Panc1 (cell line): ENCODE measurements around the gene LOC101059915.

Experiments
- ATAC-seq: fragments of 200-7000 bp; cut with Tn5 transposase; 2 replicates; pipeline ENCODE4 v1.9.1; 2020; ENCODE audit warnings: mild to moderate bottlenecking, moderate library complexity
- BruUV-seq: library from RNA; stranded (reverse); fragments of 400-500 nt; replicated peaks from 2 replicates; lab custom pipeline; 2021; lab: Mats Ljungman, UMichigan
- CTCF ChIA-PET: fragments of 300-600 bp; sonication (Branson Sonifier 250); formaldehyde crosslinking; loops from one replicate; lab custom pipeline; 2022; ENCODE audit warnings: antibody characterized with exemption; lab: Charles Lee
- POLR2A ChIA-PET: fragments of 300-600 bp; sonication (Branson Sonifier 250); formaldehyde crosslinking; loops from one replicate; lab custom pipeline; 2022; ENCODE audit warnings: antibody characterized with exemption; lab: Charles Lee
- DNase-seq: peaks from one replicate; pipeline ENCODE4 v3.0.0-alpha.2; 2010; ENCODE audit warnings: low read depth, low spot score
- H3K27ac ChIP-seq: 2 replicates; pipeline ENCODE4 v1.5.1; 2011; ENCODE audit warnings: mild to moderate bottlenecking, low read length, inconsistent platforms
- H3K27me3 ChIP-seq: fragments of 200-500 bp; sonication (Bioruptor generic); 2 replicates; pipeline ENCODE4 v1.6.0; 2014; ENCODE audit warnings: low read length, inconsistent platforms; ENCODE audit not compliant: control insufficient read depth, insufficient read depth
- H3K36me3 ChIP-seq: fragments of 200-500 bp; sonication (Bioruptor generic); 2 replicates; pipeline ENCODE4 v1.5.1; 2014; ENCODE audit warnings: inconsistent platforms, mild to moderate bottlenecking, low read length, moderate library complexity; ENCODE audit not compliant: control insufficient read depth, insufficient read depth
- H3K4me1 ChIP-seq: 2 replicates; pipeline ENCODE4 v1.5.1; 2011; ENCODE audit warnings: inconsistent platforms, mild to moderate bottlenecking, low read length, moderate library complexity; ENCODE audit not compliant: control insufficient read depth, insufficient read depth
- H3K4me3 ChIP-seq, 2 experiments: 2 replicates each; pipeline ENCODE4 v1.5.1; 2011 to 2012; ENCODE audit warnings: low read depth in 2 of 2, low read length in 2 of 2, mild to moderate bottlenecking in 2 of 2, inconsistent platforms in 1 of 2, moderate library complexity in 1 of 2
- H3K9me3 ChIP-seq: fragments of 200-500 bp; sonication (Bioruptor generic); 2 replicates; pipeline ENCODE4 v1.5.1; 2014; ENCODE audit warnings: low read depth, mild to moderate bottlenecking, inconsistent platforms, low read length, moderate library complexity; ENCODE audit not compliant: control insufficient read depth, insufficient read depth
- CTCF ChIP-seq: fragments of 450-650 bp; IDR thresholded peaks from 2 replicates; pipeline ENCODE4 v1.5.1; 2017; ENCODE audit warnings: mild to moderate bottlenecking
- POLR2AphosphoS5 ChIP-seq: IDR thresholded peaks from 2 replicates; pipeline ENCODE4 v1.6.1; 2012; ENCODE audit warnings: mild to moderate bottlenecking, low read depth, low read length, moderate library complexity
- SIN3A ChIP-seq: IDR thresholded peaks from 2 replicates; pipeline ENCODE4 v1.6.1; 2012; ENCODE audit warnings: low read depth, mild to moderate bottlenecking, low read length, moderate library complexity, borderline replicate concordance; ENCODE audit not compliant: insufficient read depth
- TCF7L2 ChIP-seq: IDR thresholded peaks from 2 replicates; pipeline ENCODE4 v1.6.1; 2011; ENCODE audit warnings: mild to moderate bottlenecking, low read depth, low read length, inconsistent platforms
- in situ Hi-C: cut with HindIII; loops from 2 replicates; pipeline ENCODE4 v1.10.0; 2016; ENCODE audit warnings: low sequenced_read_pairs, low pct_unique_long_range_greater_than_20kb
- intact Hi-C: fragments of 100-400 bp; cut with micrococcal nuclease; formaldehyde crosslinking; loops from one replicate; pipeline ENCODE4 v1.10.0; 2022; ENCODE audit not compliant: unreplicated experiment
- TF ChIP-seq, protein P1 (sequence below), 2 experiments: IDR thresholded peaks; 2 replicates each; pipeline ENCODE4 v1.6.1; 2011 to 2012; ENCODE audit warnings: low read depth in 2 of 2, control low read depth in 1 of 2, low read length in 1 of 2, mild to moderate bottlenecking in 1 of 2, moderate library complexity in 1 of 2; ENCODE audit not compliant: insufficient read depth in 1 of 2

The LOC101059915 gene

GRCh38 chrX:71668248-71668595, 876 bp downstream of the LOC101059915 start:
- CTCF ChIA-PET = no interaction called here

DNA sequence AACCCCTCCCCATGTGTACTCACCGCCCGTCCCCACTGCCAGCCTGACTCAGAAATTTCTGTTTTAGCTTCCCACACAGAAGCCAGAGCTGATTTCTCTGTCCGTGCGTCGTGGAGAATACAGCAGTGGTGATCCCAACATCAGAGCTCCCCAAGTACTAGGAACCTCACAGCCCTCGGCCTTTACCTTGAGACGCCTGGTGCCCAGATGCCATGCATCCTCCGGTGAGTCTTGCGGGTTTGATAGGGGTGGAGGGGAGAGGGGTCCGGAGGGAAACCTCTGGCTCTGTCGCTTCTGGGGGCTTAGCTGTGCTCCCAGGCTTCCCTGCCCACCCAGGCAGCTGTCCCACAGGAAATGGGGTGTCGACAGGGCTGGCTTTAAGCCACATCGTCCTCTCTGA, 2.1 kb downstream of the LOC101059915 start:
- POLR2A ChIA-PET = no interaction called here
- in situ Hi-C loops = no loop called here
- no peaks in the 10 kb centered on the region for H3K36me3 ChIP-seq
- ATAC-seq (no peak), DNase-seq (no peak)
- CTCF ChIA-PET = no interaction called here
- no peak overlapping the region for H3K4me3 ChIP-seq
- intact Hi-C loops = no loop called here
- no peak overlapping the region for H3K27ac ChIP-seq
- TF ChIP-seq, protein P1, sequence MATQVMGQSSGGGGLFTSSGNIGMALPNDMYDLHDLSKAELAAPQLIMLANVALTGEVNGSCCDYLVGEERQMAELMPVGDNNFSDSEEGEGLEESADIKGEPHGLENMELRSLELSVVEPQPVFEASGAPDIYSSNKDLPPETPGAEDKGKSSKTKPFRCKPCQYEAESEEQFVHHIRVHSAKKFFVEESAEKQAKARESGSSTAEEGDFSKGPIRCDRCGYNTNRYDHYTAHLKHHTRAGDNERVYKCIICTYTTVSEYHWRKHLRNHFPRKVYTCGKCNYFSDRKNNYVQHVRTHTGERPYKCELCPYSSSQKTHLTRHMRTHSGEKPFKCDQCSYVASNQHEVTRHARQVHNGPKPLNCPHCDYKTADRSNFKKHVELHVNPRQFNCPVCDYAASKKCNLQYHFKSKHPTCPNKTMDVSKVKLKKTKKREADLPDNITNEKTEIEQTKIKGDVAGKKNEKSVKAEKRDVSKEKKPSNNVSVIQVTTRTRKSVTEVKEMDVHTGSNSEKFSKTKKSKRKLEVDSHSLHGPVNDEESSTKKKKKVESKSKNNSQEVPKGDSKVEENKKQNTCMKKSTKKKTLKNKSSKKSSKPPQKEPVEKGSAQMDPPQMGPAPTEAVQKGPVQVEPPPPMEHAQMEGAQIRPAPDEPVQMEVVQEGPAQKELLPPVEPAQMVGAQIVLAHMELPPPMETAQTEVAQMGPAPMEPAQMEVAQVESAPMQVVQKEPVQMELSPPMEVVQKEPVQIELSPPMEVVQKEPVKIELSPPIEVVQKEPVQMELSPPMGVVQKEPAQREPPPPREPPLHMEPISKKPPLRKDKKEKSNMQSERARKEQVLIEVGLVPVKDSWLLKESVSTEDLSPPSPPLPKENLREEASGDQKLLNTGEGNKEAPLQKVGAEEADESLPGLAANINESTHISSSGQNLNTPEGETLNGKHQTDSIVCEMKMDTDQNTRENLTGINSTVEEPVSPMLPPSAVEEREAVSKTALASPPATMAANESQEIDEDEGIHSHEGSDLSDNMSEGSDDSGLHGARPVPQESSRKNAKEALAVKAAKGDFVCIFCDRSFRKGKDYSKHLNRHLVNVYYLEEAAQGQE (IDR thresholded peaks at IDR 0.05; ENCODE audit: insufficient read depth in 1 of 2, low read depth in 2 of 2, low read length in 1 of 2) = no peak
- TF ChIP-seq CTCF (no peak), SIN3A (no peak), TCF7L2 (no peak), POLR2AphosphoS5 (no peak)
- H3K27me3 ChIP-seq = no peaks in the 10 kb centered on the region
- H3K9me3 ChIP-seq = no peaks in the 10 kb centered on the region
- no peaks in the 10 kb centered on the region for H3K4me1 ChIP-seq
- no TSS peak for BruUV-seq

More at GRCh38 chrX:71668248-71668595, 876 bp downstream of the LOC101059915 start:
- Histone ChIP-seq H3K4me3 (no peak overlapping the region), H3K27me3 (no peaks in the 10 kb centered on the region), H3K9me3 (no peaks in the 10 kb centered on the region), H3K27ac (no peak overlapping the region), H3K36me3 (no peaks in the 10 kb centered on the region), H3K4me1 (no peaks in the 10 kb centered on the region)
- in situ Hi-C loops = no loop called here
- BruUV-seq = no TSS peak
- DNase-seq (no peak), ATAC-seq (no peak)
- intact Hi-C loops = no loop called here
- TF ChIP-seq SIN3A (no peak), CTCF (no peak), POLR2AphosphoS5 (no peak), TCF7L2 (no peak)
- TF ChIP-seq, protein P1 (IDR thresholded peaks at IDR 0.05; ENCODE audit: insufficient read depth in 1 of 2, low read depth in 2 of 2, low read length in 1 of 2) = no peak
- POLR2A ChIA-PET = no interaction called here
